H9 (cell line): ENCODE data around the gene UBE2G1. TPM values are rescaled to one million over a fixed set of nuclear protein-coding genes. Genes with fewer than 3 reads are reported as not detected.
A peak's percentile ranks its signal among the peaks of the same experiment; 100 is the strongest.

ENCODE experiments used
- DNase-seq: peaks from one replicate; pipeline ENCODE4 v3.0.0-alpha.2; 2017
- H2AFZ ChIP-seq: one replicate; pipeline ENCODE4 v1.6.1; 2013; ENCODE audit warnings: mild to moderate bottlenecking, low read length, control low read depth, moderate library complexity
- H2AK5ac ChIP-seq: 2 replicates; pipeline ENCODE4 v1.6.1; 2013; ENCODE audit warnings: low read length, control low read depth, mixed read lengths; ENCODE audit not compliant: insufficient read length
- H2BK120ac ChIP-seq: one replicate; pipeline ENCODE4 v1.6.1; 2013; ENCODE audit warnings: low read depth, mild to moderate bottlenecking, low read length, control low read depth, inconsistent platforms; ENCODE audit not compliant: poor library complexity, severe bottlenecking
- H2BK12ac ChIP-seq: 2 replicates; pipeline ENCODE4 v1.6.1; 2013; ENCODE audit warnings: low read length, control low read depth, mixed read lengths, low read depth; ENCODE audit not compliant: insufficient read length
- H2BK15ac ChIP-seq: 2 replicates; pipeline ENCODE4 v1.6.1; 2013; ENCODE audit warnings: low read depth, low read length, control low read depth
- H2BK20ac ChIP-seq: one replicate; pipeline ENCODE4 v1.6.1; 2013; ENCODE audit warnings: low read depth, mild to moderate bottlenecking, low read length, control low read depth, inconsistent platforms; ENCODE audit not compliant: poor library complexity, severe bottlenecking
- H2BK5ac ChIP-seq: 2 replicates; pipeline ENCODE4 v1.6.1; 2013; ENCODE audit warnings: low read length, control low read depth, mixed read lengths; ENCODE audit not compliant: insufficient read length
- H3K14ac ChIP-seq: 2 replicates; pipeline ENCODE4 v1.6.1; 2013; ENCODE audit warnings: low read length, control low read depth; ENCODE audit not compliant: insufficient read depth
- H3K18ac ChIP-seq: 2 replicates; pipeline ENCODE4 v1.6.1; 2013; ENCODE audit warnings: low read depth, mild to moderate bottlenecking, mixed read lengths, low read length, control low read depth; ENCODE audit not compliant: insufficient read length
- H3K23ac ChIP-seq: 2 replicates; pipeline ENCODE4 v1.6.1; 2013; ENCODE audit warnings: low read length, control low read depth, mixed read lengths, low read depth; ENCODE audit not compliant: insufficient read length
- H3K23me2 ChIP-seq: 2 replicates; pipeline ENCODE4 v1.6.1; 2013; ENCODE audit warnings: low read depth, mild to moderate bottlenecking, mixed read lengths, low read length, control low read depth; ENCODE audit not compliant: insufficient read length, poor library complexity, severe bottlenecking
- H3K27ac ChIP-seq: 2 replicates; pipeline ENCODE4 v1.5.1; 2013; ENCODE audit warnings: low read length, control low read depth, mixed read lengths, low read depth; ENCODE audit not compliant: insufficient read length
- H3K27me3 ChIP-seq: 2 replicates; pipeline ENCODE4 v1.6.1; 2013; ENCODE audit warnings: low read length, control low read depth, inconsistent platforms; ENCODE audit not compliant: insufficient read depth
- H3K4ac ChIP-seq: 2 replicates; pipeline ENCODE4 v1.6.1; 2013; ENCODE audit warnings: low read depth, mild to moderate bottlenecking, control low read depth, inconsistent platforms, low read length, moderate library complexity
- H3K4me1 ChIP-seq: 2 replicates; pipeline ENCODE4 v1.6.1; 2013; ENCODE audit warnings: low read length, control low read depth, inconsistent platforms; ENCODE audit not compliant: insufficient read depth
- H3K4me2 ChIP-seq: 2 replicates; pipeline ENCODE4 v1.6.1; 2013; ENCODE audit warnings: low read length, control low read depth, mixed read lengths; ENCODE audit not compliant: insufficient read length, insufficient read depth
- H3K56ac ChIP-seq: 2 replicates; pipeline ENCODE4 v1.6.1; 2013; ENCODE audit warnings: low read depth, mild to moderate bottlenecking, mixed read lengths, low read length, control low read depth; ENCODE audit not compliant: insufficient read length
- H3K79me1 ChIP-seq: 2 replicates; pipeline ENCODE4 v1.6.1; 2013; ENCODE audit warnings: low read depth, mild to moderate bottlenecking, moderate library complexity, low read length, control low read depth, inconsistent platforms; ENCODE audit not compliant: insufficient read depth, poor library complexity, severe bottlenecking
- H3K79me2 ChIP-seq: 2 replicates; pipeline ENCODE4 v1.6.1; 2013; ENCODE audit warnings: low read length, control low read depth, inconsistent platforms; ENCODE audit not compliant: insufficient read depth
- H3K9ac ChIP-seq: 2 replicates; pipeline ENCODE4 v1.6.1; 2013; ENCODE audit warnings: low read length, control low read depth, mixed read lengths; ENCODE audit not compliant: insufficient read length; ENCODE audit errors: extremely low read depth
- H3K9me3 ChIP-seq: one replicate; pipeline ENCODE4 v1.6.1; 2013; ENCODE audit warnings: low read depth, low read length, inconsistent platforms; ENCODE audit not compliant: control insufficient read depth
- H3T11ph ChIP-seq: one replicate; pipeline ENCODE4 v1.6.1; 2013; ENCODE audit warnings: mild to moderate bottlenecking, low read length, control low read depth, inconsistent platforms
- H4K20me1 ChIP-seq: one replicate; pipeline ENCODE4 v1.6.1; 2013; ENCODE audit not compliant: control insufficient read depth, insufficient read length, insufficient read depth
- H4K5ac ChIP-seq: 2 replicates; pipeline ENCODE4 v1.6.1; 2013; ENCODE audit warnings: low read depth, mild to moderate bottlenecking, mixed read lengths, low read length, control low read depth; ENCODE audit not compliant: insufficient read length
- H4K8ac ChIP-seq: replicated peaks from 2 replicates; pipeline ENCODE4 v1.6.1; 2013; ENCODE audit warnings: low read length, control low read depth, mixed read lengths, low read depth; ENCODE audit not compliant: insufficient read length
- H4K91ac ChIP-seq: 2 replicates; pipeline ENCODE4 v1.6.1; 2013; ENCODE audit warnings: low read depth, mild to moderate bottlenecking, moderate library complexity, mixed read lengths, low read length, control low read depth; ENCODE audit not compliant: insufficient read length
- H3K27ac Mint-ChIP-seq, 3 experiments: 2 replicates in 2 of 3; 3 replicates in 1 of 3; pipeline ENCODE4 v1.8.0; 2020 to 2021; ENCODE audit warnings: mixed read lengths in 3 of 3, mild to moderate bottlenecking in 1 of 3, moderate library complexity in 1 of 3
- H3K27me3 Mint-ChIP-seq: 2 replicates; pipeline ENCODE4 v1.8.0; 2021; ENCODE audit warnings: low read depth, mild to moderate bottlenecking, moderate library complexity, mixed read lengths
- H3K36me3 Mint-ChIP-seq, 3 experiments: 2 replicates in 2 of 3; 3 replicates in 1 of 3; pipeline ENCODE4 v1.8.0; 2020 to 2021; ENCODE audit warnings: low read depth in 3 of 3, mixed read lengths in 3 of 3; ENCODE audit not compliant: insufficient read depth in 1 of 3
- H3K4me1 Mint-ChIP-seq, 2 experiments: 2 replicates each; pipeline ENCODE4 v1.8.0; 2020; ENCODE audit warnings: mixed read lengths in 2 of 2
- H3K4me3 Mint-ChIP-seq, 2 experiments: 2 replicates in 1 of 2; 3 replicates in 1 of 2; pipeline ENCODE4 v1.8.0; 2020 to 2021; ENCODE audit warnings: mild to moderate bottlenecking in 2 of 2, mixed read lengths in 2 of 2, moderate library complexity in 1 of 2
- H3K9me3 Mint-ChIP-seq, 2 experiments: 2 replicates in 1 of 2; 3 replicates in 1 of 2; pipeline ENCODE4 v1.8.0; 2020; ENCODE audit warnings: mild to moderate bottlenecking in 2 of 2, mixed read lengths in 2 of 2, moderate library complexity in 1 of 2
- WGBS: extraction: QIAGEN DNeasy Blood & Tissue Kit; methylation state at CpG from one replicate; pipeline ENCODE4 v1.1.7; 2013; ENCODE audit warnings: missing lambda C conversion rate, low lambda C conversion rate, mixed read lengths; ENCODE audit not compliant: insufficient read length; ENCODE audit errors: extremely low coverage; 5-methylcytosine and 5-hydroxymethylcytosine counted together
- total RNA-seq: library from RNA; stranded (reverse); gene quantifications from 2 replicates; pipeline ENCODE4 v1.2.1, GENCODE V29; 2021
- TF ChIP-seq, protein P1 (sequence below): fragments of 200-600 bp; sonication (generic); conservative IDR thresholded peaks from 3 replicates; pipeline ENCODE4 v1.8.0; 2021; ENCODE audit warnings: antibody characterized with exemption, mild to moderate bottlenecking

The UBE2G1 gene
- total RNA-seq, 1 experiment from 2014 or later, result 188 TPM

DNA sequence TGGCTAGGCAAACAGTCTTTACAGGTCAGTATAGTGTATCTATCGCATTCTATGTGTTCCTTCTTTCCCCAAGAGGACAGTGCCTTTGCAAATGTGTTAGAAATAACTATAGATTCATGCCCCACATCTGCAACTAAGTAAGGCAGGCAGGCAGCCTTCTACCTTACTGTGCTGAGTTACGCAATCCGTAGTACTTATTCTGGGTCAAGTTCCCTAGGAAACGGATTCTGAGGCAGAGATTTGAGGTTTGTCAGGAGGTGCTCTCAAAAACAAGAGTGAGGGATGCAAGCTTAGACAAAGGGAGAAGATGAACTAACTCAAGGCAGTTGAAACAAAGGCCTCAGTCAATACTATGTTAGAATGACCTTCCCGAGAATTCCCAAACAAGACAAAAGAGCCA is 90.0 kb downstream of the UBE2G1 start:
- no peak overlapping the region for H3K23ac ChIP-seq
- Mint-ChIP-seq H3K27me3 (no peaks in the 10 kb centered on the region), H3K9me3 (no peaks in the 10 kb centered on the region), H3K4me3 (no peak overlapping the region), H3K36me3 (peaks cover 23 to 76% (median 62%) of the 10 kb centered on the region in 3 experiments; a peak in 6 of 7 replicates), H3K4me1 (peaks cover 11 to 13% of the 10 kb centered on the region in 2 experiments), H3K27ac (peak overlapping the region; percentile 45 to 80 (median 78); a peak in 6 of 7 replicates)
- no peak overlapping the region for H3K4me2 ChIP-seq
- no peak overlapping the region for H3K27ac ChIP-seq
- H3K4ac ChIP-seq, result no peak overlapping the region
- no peak overlapping the region for H2BK20ac ChIP-seq
- no peak overlapping the region for H2BK15ac ChIP-seq
- H3K18ac ChIP-seq, result no peak overlapping the region
- H3T11ph ChIP-seq, result no peak overlapping the region
- no peaks in the 10 kb centered on the region for H4K20me1 ChIP-seq
- H3K56ac ChIP-seq, result no peak overlapping the region
- no peak overlapping the region for H2BK120ac ChIP-seq
- no CpG with 5 or more reads among the region's 5 CpGs for WGBS
- H2AFZ ChIP-seq, result no peak overlapping the region
- H3K9me3 ChIP-seq, result no peaks in the 10 kb centered on the region
- H3K23me2 ChIP-seq, result no peaks in the 10 kb centered on the region
- TF ChIP-seq, protein P1, sequence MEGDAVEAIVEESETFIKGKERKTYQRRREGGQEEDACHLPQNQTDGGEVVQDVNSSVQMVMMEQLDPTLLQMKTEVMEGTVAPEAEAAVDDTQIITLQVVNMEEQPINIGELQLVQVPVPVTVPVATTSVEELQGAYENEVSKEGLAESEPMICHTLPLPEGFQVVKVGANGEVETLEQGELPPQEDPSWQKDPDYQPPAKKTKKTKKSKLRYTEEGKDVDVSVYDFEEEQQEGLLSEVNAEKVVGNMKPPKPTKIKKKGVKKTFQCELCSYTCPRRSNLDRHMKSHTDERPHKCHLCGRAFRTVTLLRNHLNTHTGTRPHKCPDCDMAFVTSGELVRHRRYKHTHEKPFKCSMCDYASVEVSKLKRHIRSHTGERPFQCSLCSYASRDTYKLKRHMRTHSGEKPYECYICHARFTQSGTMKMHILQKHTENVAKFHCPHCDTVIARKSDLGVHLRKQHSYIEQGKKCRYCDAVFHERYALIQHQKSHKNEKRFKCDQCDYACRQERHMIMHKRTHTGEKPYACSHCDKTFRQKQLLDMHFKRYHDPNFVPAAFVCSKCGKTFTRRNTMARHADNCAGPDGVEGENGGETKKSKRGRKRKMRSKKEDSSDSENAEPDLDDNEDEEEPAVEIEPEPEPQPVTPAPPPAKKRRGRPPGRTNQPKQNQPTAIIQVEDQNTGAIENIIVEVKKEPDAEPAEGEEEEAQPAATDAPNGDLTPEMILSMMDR, result no peak
- no peaks in the 10 kb centered on the region for H3K27me3 ChIP-seq
- no peak overlapping the region for H3K9ac ChIP-seq
- H3K79me1 ChIP-seq, result peaks cover 15% of the 10 kb centered on the region
- H4K5ac ChIP-seq, result no peak overlapping the region
- H2BK5ac ChIP-seq, result no peak overlapping the region
- no peak overlapping the region for H2BK12ac ChIP-seq
- no peak for DNase-seq
- no peaks in the 10 kb centered on the region for H3K4me1 ChIP-seq
- no peak overlapping the region; the same call in 1 of the 2 replicates for H3K14ac ChIP-seq
- H4K91ac ChIP-seq, result no peak overlapping the region
- no peaks in the 10 kb centered on the region; the same call in 1 of the 2 replicates for H3K79me2 ChIP-seq
- no peak overlapping the region for H4K8ac ChIP-seq
- H2AK5ac ChIP-seq, result no peak overlapping the region
